HG02981 (cell line): Measurements from ENCODE around the gene VSNL1.

Experiments
- ATAC-seq: cut with Tn5 transposase; IDR thresholded peaks from one replicate; pipeline ENCODE4 v1.9.1; 2021; ENCODE audit warnings: mild to moderate bottlenecking, moderate library complexity; ENCODE audit not compliant: unreplicated experiment

Gene VSNL1

DNA sequence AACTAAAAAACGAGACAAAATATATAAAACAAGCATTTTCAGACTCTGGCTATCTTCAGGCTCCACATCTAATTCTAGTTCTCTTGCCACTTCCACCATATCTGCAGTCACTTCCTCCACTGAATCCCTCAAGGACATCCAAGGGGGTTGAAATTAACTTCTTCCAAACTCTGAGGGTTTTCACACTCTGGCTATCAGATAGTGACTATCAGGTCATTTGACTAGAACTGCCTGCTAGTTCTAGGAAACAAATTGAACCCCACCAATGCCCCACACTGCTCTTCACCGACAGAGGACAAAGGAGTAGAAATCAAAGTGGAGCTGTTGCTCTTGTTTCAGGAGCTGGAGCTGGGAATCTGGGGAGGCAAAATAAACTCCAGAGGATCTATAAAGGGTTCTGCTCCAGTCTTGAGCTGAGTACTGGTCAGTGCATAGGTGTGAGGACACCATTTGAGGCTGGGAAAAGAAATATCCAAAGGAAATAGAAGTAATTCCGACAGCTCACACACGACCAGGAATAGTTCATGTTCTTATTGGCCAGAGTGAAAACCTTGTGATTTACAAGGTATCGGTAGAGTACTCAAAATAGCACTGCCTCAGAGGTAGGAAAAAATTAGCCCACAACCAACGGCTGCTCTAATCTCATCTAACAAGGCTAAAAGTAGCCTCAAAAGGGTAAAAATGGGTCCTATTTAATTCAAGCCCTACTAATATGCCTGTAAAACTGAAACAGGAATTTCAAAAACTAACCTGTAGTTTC is 141.8 kb downstream of the VSNL1 start:
- ATAC-seq = no peak

DNA sequence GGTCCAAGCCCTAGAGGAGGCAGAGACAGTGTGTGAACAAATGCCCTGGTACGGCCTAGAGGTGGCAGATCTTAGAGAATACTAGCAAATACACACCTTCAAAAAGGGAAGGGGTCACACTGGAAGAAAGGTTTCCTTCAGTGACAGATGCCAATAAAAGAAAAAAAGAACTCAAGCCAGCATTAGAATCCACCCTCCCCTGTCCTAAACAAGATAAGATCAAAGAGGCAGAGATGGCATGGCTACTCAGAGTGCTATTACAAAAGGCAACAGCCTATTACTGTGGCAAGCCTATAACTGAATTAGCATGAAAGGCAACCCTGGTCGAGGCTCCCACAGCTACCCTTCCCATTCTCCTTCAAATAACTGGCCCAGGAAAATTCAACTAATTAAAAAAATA is 143.5 kb downstream of the VSNL1 start:
- ATAC-seq = no peak

DNA sequence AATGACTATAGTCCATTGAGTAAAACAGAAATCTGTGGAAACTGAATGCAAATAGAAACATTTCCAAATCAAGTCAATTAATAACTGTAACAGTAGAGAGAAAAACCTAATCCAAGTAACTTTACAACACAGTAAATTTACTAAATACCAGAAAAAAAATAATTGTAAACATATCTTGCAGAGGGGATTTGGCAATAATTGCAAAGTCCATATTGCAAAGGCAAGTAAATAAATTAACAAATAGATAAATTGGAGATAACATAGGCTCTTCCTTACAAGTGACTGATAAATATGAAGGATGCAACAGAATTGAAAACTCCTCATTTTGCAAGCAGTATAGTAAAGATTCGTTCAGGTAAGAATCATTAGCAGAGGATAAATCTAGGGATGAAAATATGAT is 148.1 kb downstream of the VSNL1 start:
- no peak for ATAC-seq

DNA sequence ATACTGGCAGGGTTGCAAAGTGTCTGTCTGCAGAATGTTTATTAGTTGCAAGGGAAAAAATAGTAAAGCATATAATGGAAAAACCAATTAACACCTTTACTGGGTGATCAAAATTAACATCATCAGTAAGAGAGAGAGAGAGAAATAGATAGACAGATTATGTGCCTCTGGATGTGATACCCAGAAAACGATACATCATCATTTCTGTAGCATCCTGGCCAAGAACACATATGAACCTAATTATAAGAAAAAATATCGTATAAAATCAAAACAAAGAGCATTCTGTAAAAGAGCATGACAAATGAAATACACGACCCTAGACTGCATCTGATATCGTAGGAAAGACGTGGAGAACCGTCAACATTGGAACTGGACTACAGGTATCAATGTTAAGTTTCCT is 148.5 kb downstream of the VSNL1 start:
- no peak for ATAC-seq

DNA sequence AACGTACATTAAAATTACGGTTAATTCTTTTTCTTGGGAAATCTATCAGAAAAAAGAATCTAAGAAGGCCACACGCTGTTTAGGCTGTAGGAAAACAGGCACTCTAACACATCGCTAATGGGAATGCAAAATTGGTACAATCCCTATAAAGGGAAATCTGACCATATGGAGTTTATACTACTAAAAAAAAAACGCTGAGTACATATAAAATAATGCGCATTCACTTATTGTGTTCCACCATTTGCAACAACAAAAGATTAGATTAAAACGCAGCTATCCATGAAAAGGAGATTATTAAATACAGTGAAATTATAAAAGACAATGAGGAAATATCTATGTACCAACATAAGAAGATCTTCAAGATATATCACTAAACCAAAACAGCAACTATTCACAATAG is 150.3 kb downstream of the VSNL1 start:
- no peak for ATAC-seq
